ENCODE data around the gene CGNL1. TPM values are rescaled to one million over a fixed set of nuclear protein-coding genes. Genes with fewer than 3 reads are reported as not detected.

The CGNL1 gene
- polyA plus RNA-seq, 10 donors = 7.8 to 14.0 (median 9.1) TPM

DNA sequence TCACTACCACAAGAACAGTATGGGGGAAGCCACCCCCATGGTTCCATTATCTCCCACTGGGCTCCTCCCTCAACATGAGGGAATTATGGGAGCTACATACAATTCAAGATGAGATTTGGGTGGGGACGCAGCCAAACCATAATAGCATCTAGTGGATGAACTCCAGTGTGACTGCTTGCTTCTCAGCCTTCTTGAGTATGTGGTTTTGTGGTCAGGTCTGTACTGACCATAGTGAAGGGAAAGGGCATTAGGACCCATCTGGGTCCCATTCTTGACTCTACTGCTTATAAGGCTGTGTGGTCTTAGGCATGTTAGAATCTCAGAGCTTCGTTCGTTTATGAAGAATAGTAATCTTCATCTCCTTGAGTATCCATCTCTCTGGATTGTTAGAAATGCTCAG, 81.4 kb downstream of the CGNL1 start:
- DNase-seq = no peak

DNA sequence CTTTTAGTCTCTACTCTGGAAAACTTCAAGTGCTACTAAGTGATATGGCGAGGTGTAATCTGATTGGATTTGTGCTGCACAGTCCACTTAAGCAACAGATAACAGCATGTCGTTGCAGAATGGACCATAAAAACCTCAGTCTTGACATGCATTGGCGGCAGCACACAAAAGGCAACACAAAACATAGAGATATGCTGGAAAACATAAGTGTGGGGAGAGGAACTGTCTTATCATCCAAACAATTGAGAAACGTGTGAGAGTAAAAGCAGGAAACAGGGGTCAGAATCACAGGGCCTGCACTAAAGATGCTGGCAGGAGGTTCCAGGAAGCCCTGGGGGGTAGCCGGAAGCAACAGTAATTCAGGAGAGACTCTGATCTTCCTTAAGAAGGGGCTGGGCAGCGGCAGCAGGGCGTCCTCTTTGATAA, 82.1 kb downstream of the CGNL1 start:
- no peak for DNase-seq

DNA sequence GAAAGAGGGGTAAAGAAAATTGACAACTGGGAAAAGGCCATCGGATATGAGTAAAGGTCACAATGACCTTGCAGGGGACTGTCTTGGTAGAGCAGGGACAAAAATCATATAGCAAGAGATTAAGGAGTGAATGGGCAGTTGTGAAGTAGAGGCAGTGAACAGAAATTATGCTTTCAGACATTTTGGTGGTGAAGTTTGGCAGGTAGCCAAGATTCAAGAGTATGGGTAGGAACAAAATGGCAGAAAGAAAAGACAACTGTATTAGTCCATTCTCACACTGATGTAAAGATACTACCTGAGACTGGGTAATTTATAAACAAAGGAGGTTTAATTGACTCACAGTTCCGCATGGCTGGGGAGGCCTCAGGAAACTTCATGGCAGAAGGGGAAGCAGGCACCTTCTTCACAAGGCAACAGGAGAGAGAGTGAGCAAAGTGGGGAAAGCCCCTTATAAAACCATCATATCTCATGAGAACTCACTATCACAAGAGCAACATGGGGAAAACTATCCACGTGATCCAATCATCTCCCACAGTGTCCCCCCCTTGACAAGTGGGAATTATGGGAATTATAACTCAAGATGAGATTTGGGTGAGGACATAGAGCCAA, 84.0 kb downstream of the CGNL1 start:
- DNase-seq = no peak

DNA sequence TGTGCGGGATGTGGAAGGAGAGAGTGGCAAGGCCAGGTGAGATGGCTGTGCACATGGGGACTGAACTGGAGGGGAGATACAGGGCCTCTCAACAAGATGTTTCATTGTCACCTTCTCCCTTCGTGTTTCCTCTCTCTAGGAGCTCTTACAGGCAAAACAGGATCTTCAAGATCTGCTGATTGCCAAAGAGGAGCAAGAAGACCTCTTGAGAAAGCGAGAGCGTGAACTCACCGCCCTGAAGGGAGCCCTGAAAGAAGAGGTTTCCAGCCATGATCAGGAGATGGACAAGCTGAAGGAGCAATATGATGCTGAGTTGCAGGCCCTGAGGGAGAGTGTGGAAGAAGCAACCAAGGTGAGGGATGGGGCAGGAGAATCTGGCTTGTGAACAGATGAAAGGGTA, 85.2 kb downstream of the CGNL1 start:
- DNase-seq = no peak

DNA sequence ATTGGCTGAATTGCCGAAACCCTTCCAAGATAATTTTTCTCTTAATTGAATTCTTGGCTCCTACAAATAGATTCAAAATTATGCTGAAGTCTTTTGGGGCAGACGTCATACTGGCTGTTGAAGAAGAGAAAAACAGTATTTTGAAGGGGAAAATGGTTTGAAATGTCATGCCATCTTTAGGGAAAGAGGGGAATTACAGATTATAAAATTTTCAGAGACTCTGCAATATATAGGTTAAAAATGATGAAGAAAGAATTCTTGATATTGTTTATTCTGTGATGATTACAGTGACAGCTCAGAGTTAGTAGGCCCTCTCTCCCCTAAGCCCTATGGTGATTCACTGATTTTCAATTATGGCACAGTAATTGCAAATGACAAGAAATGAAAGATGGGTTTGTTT, 86.1 kb downstream of the CGNL1 start:
- DNase-seq = peak in 1 of 3 donors; percentile 49

DNA sequence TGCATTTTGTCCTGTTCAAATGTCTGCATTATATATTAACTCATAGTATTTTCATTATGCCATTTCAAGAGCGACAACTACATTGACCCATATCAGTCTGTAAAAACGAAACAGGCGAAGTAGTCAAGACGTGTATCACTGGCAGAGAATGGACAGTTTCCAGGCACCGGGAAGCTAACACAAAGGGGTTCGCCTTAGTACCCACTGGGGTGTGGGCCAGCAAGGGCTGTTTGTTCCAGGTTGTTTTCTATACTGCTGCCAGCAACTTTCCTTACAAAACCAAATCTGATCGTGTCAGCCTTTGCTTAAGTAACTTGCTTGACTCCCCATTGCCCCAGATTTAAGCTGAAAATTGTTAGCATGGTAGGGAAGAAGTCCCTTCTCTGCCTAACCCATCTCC, 87.1 kb downstream of the CGNL1 start:
- DNase-seq = no peak

DNA sequence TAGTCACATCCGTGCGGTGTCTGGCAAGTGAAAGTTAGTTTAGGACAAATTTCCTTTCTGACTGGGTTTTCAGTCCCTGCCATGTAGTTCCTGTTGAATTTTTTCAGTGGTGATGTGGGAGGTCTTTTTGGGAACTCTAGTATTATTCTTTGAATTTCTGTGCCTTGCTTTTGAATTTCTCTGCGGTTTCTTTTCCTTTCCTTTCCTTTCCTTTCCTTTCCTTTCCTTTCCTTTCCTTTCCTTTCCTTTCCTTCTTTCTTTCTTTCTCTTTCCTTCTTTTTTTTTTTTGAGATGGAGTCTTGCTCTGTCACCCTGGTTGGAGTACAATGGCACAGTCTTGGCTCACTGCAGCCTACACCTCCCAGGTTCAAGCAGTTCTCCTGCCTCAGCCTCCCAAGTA, 88.2 kb downstream of the CGNL1 start:
- no peak for DNase-seq

DNA sequence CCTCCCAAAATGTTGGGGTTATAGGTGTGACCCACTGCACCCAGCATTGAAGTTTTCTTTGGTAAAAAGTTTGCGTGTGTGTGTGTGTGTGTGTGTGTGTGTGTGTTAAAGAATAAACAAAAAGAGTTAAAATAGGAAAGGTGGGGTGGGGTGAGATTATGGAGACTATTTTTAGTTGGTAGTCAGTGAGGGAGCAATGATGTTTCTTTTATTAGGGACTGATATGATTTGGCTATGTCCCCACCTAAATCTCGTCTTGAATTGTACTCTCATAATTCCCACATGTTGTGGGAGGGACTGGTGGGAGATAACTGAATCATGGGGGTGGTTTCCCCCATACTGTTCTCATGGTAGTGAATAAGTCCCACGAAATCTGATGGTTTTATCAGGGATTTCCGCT, 92.2 kb downstream of the CGNL1 start:
- DNase-seq = no peak

DNA sequence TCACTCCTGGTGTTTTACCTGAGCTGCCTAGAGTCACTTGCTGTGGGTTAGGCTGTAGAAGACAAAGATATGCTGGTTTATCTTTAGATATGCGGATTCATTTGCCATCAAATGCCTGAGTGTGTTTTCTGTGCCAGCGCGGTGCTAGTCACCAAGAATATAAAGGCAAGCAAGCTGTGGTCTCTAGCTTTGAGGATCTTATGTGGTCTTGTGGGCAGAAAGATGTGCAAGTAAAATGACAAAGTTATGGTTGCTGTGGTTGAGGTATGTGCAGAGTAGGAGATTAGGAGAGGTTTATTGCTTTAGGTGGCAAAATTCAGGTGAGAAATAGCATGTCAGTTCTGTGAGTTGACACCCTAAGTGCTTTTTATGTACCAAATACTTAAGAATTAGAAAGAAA, 94.2 kb downstream of the CGNL1 start:
- no peak for DNase-seq

DNA sequence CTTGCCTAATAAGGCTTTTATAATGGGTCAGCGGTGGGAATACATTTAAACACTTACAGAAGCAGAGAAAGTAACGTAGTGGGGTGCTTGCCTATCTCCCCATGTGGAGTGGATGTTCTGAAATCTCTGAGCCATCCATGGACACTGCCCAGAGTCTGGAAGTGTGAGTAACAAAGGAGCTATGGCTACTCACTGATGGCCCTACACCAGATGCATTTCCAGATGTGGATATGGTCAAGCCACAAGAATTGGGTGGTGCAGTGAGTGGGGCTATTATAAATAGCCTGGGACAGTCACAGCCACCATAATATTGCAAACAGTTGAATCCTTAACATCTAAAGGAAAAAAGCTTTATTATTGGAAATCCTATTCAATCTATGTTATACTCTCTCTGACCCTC, 96.6 kb downstream of the CGNL1 start:
- DNase-seq = no peak

DNA sequence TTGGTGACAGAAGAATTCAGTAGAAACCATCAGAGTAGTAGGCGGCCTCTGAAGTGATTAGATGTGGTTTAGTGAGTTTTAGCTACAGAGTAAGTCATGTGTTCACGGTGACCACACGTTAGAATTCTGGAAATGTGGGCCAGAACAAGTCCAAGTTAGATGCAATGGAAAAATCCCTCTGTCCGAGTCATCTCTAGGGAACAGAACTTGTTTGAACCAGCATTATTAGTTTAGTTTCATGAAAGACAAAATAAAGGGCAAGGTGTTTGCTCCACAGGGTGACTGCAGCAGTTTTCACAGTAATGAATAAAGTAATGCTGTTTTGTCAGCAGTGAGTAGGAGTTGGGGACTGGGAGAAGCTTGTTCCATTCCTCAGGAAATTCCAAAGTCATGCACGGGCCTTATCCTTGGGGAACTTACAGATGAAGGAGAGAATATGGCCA, 100.2 kb downstream of the CGNL1 start:
- peak; percentile 26 to 73 (median 51) for DNase-seq

DNA sequence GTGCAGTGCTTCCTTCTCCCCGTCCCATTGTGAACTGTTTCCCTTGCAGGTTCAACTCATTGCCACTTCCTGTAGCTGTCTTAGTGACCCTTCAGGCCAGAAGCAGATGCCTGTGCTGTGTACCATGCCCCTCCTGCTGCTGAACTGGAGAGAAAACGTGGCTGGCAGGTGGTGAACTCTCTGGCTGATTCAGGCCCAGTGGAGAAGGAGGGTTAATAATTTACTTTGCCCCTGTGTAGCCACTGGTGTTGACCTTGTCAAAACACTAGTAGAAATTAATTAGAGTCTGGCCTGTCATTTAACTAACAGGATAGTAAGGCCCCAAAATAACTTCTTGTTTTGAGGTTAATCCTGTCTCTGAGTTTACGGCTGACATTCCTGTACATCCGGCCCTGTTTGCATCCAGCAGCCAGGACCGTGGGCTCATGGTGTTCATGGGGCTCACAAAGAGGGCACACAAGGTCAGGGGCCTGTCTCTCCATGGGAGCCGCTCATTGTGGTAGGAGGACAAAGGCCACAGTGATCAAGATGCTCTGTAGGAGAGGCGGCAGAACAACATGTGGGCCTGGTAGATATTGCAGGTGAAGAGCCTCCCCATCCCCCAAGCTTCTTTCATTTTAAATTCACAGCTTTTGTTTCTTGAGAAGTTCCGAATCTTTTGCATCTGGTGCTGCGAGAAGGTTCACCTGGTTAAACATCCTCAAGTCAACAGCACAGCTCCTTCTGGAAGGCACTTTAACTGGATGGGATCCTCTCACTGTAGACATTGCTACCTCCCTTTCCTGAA, 101.6 kb downstream of the CGNL1 start:
- no peak for DNase-seq

DNA sequence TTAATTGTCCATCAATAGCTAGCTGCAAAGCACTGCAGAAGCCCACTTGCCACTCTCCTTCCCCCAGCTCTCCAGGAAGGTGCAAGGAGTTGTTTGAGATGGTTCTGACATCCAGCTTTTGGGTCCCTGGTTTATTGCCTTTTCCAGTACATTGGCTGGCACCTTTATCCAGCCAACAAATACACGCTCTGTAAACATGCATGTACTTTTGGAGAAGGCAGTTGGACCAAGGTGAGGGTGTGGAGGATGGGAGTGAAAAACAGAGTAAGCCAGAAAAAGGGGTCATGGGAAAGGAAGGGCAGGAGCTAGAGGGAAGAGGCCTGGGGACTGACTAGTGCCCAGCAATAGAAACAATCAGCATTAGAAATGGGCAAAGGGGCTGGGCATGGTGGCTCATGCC, 102.7 kb downstream of the CGNL1 start:
- DNase-seq = no peak

DNA sequence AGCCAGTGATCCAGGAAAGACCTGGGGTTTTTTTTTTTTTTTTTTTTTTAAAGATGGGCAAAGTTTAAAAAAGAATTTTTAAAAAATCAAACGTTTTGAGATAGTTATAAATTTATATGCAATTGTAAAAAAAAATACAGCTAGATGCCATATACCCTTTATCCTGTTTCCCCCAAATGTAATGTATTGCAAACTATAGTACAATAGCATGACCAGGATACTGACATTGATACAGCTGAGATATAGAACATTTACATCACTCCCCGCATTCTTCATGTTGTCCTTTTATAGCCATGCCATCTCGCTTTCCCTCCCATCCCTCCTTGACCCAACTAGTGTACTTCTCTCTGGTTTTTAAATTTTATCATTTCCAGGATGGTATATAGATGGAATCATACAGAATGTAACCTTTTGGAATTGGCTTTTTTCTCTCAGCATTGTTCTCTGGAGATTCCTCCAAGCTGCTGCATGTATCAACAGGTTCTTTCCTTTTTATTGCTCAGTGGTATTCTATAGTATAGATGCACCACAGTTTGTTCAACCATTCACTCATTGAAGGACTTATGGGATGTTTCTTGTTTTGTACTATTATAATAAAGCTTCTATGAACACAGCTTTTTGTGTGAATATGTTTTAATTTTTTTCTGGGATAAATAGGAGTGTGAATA, 104.9 kb downstream of the CGNL1 start:
- no peak for DNase-seq

DNA sequence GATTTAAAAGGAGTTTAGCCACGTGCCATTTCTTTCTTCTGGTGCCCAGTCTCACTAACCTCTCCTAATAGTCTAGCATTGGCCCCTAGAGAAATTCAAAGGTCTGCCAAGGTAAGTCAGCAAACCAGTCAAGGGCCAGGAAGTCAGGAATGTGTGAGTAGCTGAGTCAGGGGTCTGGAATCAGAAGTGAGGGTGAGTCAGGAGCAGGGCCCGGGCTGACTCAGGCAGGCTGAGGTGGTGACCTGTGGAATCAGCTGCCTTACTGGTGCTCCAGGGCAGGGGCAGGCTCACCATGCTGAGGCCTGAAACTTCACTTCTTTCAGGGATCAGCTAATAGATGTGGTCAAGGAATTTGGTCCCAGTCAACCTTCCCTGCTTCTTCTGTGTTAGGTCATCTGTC, 109.6 kb downstream of the CGNL1 start:
- DNase-seq = peak in 1 of 3 donors; percentile 61

DNA sequence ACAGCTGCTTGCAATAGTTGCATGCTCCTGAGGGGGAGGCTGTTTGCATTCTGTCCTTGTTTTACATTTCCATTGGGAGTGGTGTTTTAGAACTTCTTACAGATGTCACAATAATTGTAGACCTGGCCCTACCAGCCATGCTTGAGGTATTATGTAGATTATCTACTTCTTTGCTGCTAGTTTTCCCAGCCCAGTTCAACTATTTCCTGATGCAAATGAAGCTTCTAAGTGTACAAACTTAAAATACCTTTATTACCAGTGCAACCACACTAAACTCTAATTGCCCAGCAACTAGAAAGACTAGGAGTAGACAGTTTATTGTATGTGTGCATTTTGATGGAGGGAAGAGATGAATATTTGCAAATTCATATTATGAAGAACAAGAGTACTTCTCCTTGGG, 110.5 kb downstream of the CGNL1 start:
- no peak for DNase-seq

DNA sequence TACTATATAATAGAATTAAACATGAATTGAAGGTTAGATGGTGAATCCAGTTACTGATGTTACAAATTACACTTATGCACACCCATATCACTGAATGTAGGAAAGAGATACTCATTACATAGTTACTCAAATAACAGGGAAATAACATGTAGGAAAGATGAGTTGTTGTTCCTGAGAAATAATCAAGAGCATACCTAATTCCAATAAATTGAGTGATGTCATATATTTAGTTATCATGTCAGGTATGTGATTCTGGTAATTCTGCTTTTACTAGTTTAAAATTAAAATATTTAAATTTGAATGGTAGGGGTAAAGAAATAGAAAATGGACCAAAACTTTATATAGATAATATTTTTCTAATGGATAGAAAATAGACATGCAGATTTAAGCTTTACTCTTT, 112.8 kb downstream of the CGNL1 start:
- no peak for DNase-seq

DNA sequence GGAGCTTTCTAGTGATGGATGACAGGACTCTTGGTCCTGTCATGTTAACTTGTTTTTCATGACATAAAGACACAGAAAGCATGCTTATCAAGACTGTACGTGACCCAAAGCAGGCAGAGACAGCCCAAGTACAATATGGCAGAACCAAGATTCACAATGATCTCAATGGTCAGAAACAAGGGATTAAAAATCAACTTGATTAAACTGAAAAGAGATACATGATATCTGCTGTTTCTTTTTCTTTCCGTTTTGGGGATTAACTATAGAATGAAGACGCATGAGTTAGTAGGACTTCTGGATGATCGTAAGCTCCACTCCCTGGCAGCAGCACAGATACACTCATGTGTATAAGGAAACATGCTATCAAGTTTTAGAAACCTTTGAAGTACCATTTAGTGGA, 117.0 kb downstream of the CGNL1 start:
- no peak for DNase-seq

DNA sequence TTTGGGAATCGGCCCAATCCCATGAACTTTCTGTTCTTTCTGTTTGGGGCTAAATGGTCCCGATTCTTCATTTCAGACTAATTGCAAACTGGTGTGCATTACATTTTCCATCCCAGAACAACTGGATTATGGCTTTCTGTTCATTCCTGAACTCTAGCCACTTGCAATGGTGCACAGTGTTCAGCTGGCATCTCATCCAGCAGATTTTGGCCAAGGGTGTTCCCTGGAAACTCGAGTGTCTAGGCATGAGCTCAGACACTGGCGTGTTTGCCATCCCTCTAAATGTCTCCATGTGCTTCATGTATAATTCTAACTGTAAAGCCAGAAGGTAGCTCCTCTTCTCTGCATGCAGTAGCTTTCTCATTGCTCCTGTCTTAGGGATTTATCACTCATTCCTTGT, 118.3 kb downstream of the CGNL1 start:
- DNase-seq = peak; percentile 45 to 86 (median 73)

DNA sequence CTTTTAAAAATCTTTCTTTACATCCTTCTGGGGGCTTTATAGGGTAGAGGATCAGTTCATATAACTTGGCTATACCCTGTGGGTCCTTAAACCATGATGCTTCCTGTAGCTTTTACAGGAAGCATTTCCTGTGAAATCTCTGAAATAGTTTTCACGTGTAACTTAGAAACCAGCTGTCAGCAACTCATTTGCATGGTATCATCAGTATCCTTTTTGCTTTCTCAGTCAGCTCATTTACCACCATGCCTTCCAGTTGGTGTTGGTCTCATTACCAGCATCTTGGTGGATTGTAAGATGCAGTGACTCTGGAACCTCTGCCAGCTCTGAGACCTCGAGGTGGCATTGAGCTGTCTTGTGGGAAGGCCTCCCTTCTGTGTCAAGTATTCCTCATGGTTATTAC, 118.7 kb downstream of the CGNL1 start:
- peak in 1 of 3 donors; percentile 18 for DNase-seq

DNA sequence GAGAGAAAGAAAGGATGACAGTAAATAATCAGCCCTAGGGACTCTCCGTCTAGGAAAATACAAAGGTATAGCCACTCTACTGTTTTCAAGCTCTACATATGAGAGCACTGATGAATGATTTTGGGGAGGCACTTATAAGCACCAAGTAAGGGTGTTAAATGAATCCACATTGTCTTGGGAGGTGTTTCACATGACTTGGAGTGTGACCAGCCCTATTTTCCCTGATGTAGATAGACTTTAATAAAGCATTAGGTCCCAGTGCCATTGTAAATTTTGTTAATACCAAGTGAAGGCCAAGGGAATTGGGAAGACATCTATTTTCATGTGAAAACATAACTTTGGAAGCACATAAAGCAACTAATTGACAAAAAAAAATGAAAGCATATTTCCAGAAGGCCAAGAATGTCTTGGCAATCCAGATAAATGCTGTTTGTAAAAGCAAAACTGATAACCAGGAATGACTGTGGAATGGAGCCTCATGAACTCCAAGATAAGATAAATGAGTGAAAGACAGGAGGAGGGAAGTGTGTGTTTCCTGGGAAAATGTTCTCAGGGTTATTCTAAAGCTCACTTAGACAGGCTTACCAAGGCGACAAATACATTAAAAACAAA, 119.4 kb downstream of the CGNL1 start:
- peak; percentile 26 to 77 (median 34) for DNase-seq

DNA sequence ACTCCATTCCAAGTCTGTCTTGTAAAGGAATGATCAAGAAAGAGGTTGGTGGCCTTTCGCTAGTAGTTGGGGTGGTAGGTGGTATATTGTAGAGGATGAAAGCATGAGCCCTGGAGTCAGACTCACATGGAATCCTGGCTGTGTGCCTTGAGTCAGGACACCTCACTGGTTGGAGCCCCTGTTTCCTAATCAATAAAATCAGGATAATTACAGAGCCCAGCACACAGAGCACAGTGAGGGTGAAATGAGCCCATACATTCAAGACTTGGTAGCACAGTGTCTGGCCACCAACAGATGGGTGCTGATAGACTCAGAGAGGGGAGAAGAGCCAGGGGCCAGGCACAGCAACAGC, 120.3 kb downstream of the CGNL1 start:
- no peak for DNase-seq
